IMR-90 (cell line): ENCODE measurements around the gene ADAMTS6. TPM values are rescaled to one million over a fixed set of nuclear protein-coding genes. Genes with fewer than 3 reads are reported as not detected.

ENCODE experiments used
- ATAC-seq: fragments of 200-7000 bp; cut with Tn5 transposase; 2 replicates; pipeline ENCODE4 v1.9.1; 2020; ENCODE audit warnings: low read depth, mild to moderate bottlenecking, moderate library complexity
- BruUV-seq: library from RNA; stranded (reverse); fragments of 400-500 nt; replicated peaks from 2 replicates; lab custom pipeline; 2021; lab: Mats Ljungman, UMichigan
- CTCF ChIA-PET: fragments of 300-600 bp; formaldehyde crosslinking; extraction: SDS; loops from one replicate; lab custom pipeline; 2021; ENCODE audit warnings: antibody characterized with exemption; lab: Yijun Ruan, JAX
- POLR2A ChIA-PET: fragments of 300-600 bp; sonication (Branson Sonifier 250); formaldehyde crosslinking; loops from one replicate; lab custom pipeline; 2022; ENCODE audit warnings: antibody characterized with exemption; ENCODE audit not compliant: unreplicated experiment; lab: Charles Lee
- DNase-seq: peaks from one replicate; pipeline ENCODE4 v3.0.0; 2013
- H2AFZ ChIP-seq: replicated peaks from 2 replicates; pipeline ENCODE3; 2013; ENCODE audit warnings: low read length, mild to moderate bottlenecking; ENCODE audit not compliant: poor library complexity
- H2AK5ac ChIP-seq: 2 replicates; pipeline ENCODE4 v1.6.1; 2013; ENCODE audit warnings: low read depth, low read length, inconsistent platforms
- H2AK9ac ChIP-seq: replicated peaks from 2 replicates; pipeline ENCODE3; 2013; ENCODE audit warnings: mild to moderate bottlenecking, low read depth, low read length, moderate library complexity; ENCODE audit not compliant: poor library complexity
- H2BK120ac ChIP-seq: 2 replicates; pipeline ENCODE4 v1.6.1; 2013; ENCODE audit warnings: low read depth, low read length, inconsistent platforms
- H2BK15ac ChIP-seq: 3 replicates; pipeline ENCODE4 v1.6.1; 2013; ENCODE audit warnings: low read depth, low read length, inconsistent platforms
- H2BK20ac ChIP-seq: 2 replicates; pipeline ENCODE4 v1.6.1; 2013; ENCODE audit warnings: low read depth, mild to moderate bottlenecking, inconsistent platforms, low read length, moderate library complexity
- H2BK5ac ChIP-seq: 2 replicates; pipeline ENCODE4 v1.6.1; 2013; ENCODE audit warnings: mild to moderate bottlenecking, low read depth, low read length, inconsistent platforms; ENCODE audit not compliant: poor library complexity, severe bottlenecking
- H3K14ac ChIP-seq: replicated peaks from 2 replicates; pipeline ENCODE4 v1.6.1; 2013; ENCODE audit warnings: low read depth, low read length, inconsistent platforms
- H3K18ac ChIP-seq: 2 replicates; pipeline ENCODE4 v1.6.1; 2013; ENCODE audit warnings: low read depth, low read length, control low read depth
- H3K23ac ChIP-seq: 2 replicates; pipeline ENCODE4 v1.6.1; 2013; ENCODE audit warnings: low read depth, low read length, inconsistent platforms
- H3K27ac ChIP-seq: 2 replicates; pipeline ENCODE4 v1.5.1; 2013; ENCODE audit warnings: mild to moderate bottlenecking, control low read depth, low read length; ENCODE audit not compliant: insufficient read depth
- H3K27me3 ChIP-seq: 2 replicates; pipeline ENCODE4 v1.6.1; 2013; ENCODE audit warnings: low read length; ENCODE audit not compliant: control insufficient read depth, insufficient read depth
- H3K36me3 ChIP-seq: 2 replicates; pipeline ENCODE4 v1.6.1; 2013; ENCODE audit warnings: low read length, mixed read lengths; ENCODE audit not compliant: control insufficient read depth, insufficient read depth
- H3K4ac ChIP-seq: 2 replicates; pipeline ENCODE4 v1.6.1; 2013; ENCODE audit warnings: low read depth, low read length, inconsistent platforms
- H3K4me1 ChIP-seq: 2 replicates; pipeline ENCODE4 v1.6.1; 2013; ENCODE audit warnings: low read length, mixed read lengths; ENCODE audit not compliant: control insufficient read depth, insufficient read depth
- H3K4me2 ChIP-seq: 2 replicates; pipeline ENCODE4 v1.6.1; 2013; ENCODE audit warnings: low read depth, mild to moderate bottlenecking, control low read depth, low read length, moderate library complexity
- H3K4me3 ChIP-seq: 2 replicates; pipeline ENCODE4 v1.5.1; 2013; ENCODE audit warnings: low read depth, mild to moderate bottlenecking, control low read depth, low read length, moderate library complexity; ENCODE audit not compliant: insufficient read depth
- H3K56ac ChIP-seq: 2 replicates; pipeline ENCODE4 v1.6.1; 2013; ENCODE audit warnings: low read length, inconsistent platforms; ENCODE audit not compliant: insufficient read depth; ENCODE audit errors: extremely low read depth
- H3K79me1 ChIP-seq, 2 experiments: 2 replicates each; pipeline ENCODE4 v1.6.1; 2013; ENCODE audit warnings: low read length in 2 of 2, inconsistent platforms in 1 of 2, low read depth in 1 of 2
- H3K9ac ChIP-seq: 2 replicates; pipeline ENCODE4 v1.6.1; 2013; ENCODE audit warnings: low read depth, low read length, control low read depth
- H3K9me1 ChIP-seq: 2 replicates; pipeline ENCODE4 v1.6.1; 2013; ENCODE audit warnings: low read length, inconsistent platforms; ENCODE audit not compliant: insufficient read depth
- H3K9me3 ChIP-seq: 2 replicates; pipeline ENCODE4 v1.6.1; 2013; ENCODE audit warnings: low read length; ENCODE audit not compliant: control insufficient read depth, insufficient read depth
- H4K20me1 ChIP-seq: 2 replicates; pipeline ENCODE4 v1.6.1; 2013; ENCODE audit warnings: low read length, inconsistent platforms; ENCODE audit not compliant: insufficient read depth
- H4K5ac ChIP-seq: 2 replicates; pipeline ENCODE4 v1.6.1; 2013; ENCODE audit warnings: mild to moderate bottlenecking, low read depth, low read length, control low read depth
- H4K8ac ChIP-seq, 2 experiments: 2 replicates each; pipeline ENCODE4 v1.6.1; 2013; ENCODE audit warnings: low read depth in 2 of 2, low read length in 2 of 2, control low read depth in 1 of 2, inconsistent platforms in 1 of 2
- H4K91ac ChIP-seq: 2 replicates; pipeline ENCODE4 v1.6.1; 2013; ENCODE audit warnings: low read depth, low read length, inconsistent platforms; ENCODE audit not compliant: insufficient read depth
- BHLHE40 ChIP-seq: fragments of 150-350 bp; IDR thresholded peaks from 2 replicates; pipeline ENCODE4 v1.6.1; 2016; ENCODE audit warnings: mild to moderate bottlenecking, low read depth, low read length
- CEBPB ChIP-seq: IDR thresholded peaks from 2 replicates; pipeline ENCODE4 v1.6.1; 2012; ENCODE audit warnings: low read depth, low read length, improper control_type of control experiment
- CHD1 ChIP-seq: IDR thresholded peaks from 2 replicates; pipeline ENCODE4 v1.6.1; 2012; ENCODE audit warnings: low read depth, low read length, improper control_type of control experiment
- CTCF ChIP-seq: conservative IDR thresholded peaks from 2 replicates; pipeline ENCODE4 v1.5.1; 2012; ENCODE audit warnings: mild to moderate bottlenecking, low read depth, low read length, improper control_type of control experiment
- ELK1 ChIP-seq: fragments of 150-350 bp; IDR thresholded peaks from 2 replicates; pipeline ENCODE4 v1.6.1; 2016; ENCODE audit warnings: low read depth, mild to moderate bottlenecking, low read length, moderate library complexity, borderline replicate concordance
- FOS ChIP-seq: fragments of 150-350 bp; IDR thresholded peaks from 2 replicates; pipeline ENCODE4 v1.6.1; 2016; ENCODE audit warnings: low read depth, low read length
- MAFK ChIP-seq: IDR thresholded peaks from 2 replicates; pipeline ENCODE4 v1.6.1; 2012; ENCODE audit warnings: low read depth, low read length, improper control_type of control experiment
- MXI1 ChIP-seq: IDR thresholded peaks from 2 replicates; pipeline ENCODE4 v1.6.1; 2012; ENCODE audit warnings: low read depth, mild to moderate bottlenecking, low read length, moderate library complexity, borderline replicate concordance
- NFE2L2 ChIP-seq: fragments of 150-350 bp; IDR thresholded peaks from 2 replicates; pipeline ENCODE4 v1.6.1; 2016; ENCODE audit warnings: low read depth, mild to moderate bottlenecking, low read length
- POLR2A ChIP-seq: IDR thresholded peaks from 2 replicates; pipeline ENCODE4 v1.6.1; 2012; ENCODE audit warnings: mild to moderate bottlenecking, low read depth, low read length
- RAD21 ChIP-seq: IDR thresholded peaks from 2 replicates; pipeline ENCODE4 v1.6.1; 2012; ENCODE audit warnings: low read length, improper control_type of control experiment
- RCOR1 ChIP-seq: IDR thresholded peaks from 2 replicates; pipeline ENCODE4 v1.6.1; 2012; ENCODE audit warnings: mild to moderate bottlenecking, low read length, improper control_type of control experiment; ENCODE audit not compliant: insufficient replicate concordance
- SMC3 ChIP-seq: fragments of 150-350 bp; IDR thresholded peaks from 2 replicates; pipeline ENCODE4 v1.6.1; 2016; ENCODE audit warnings: low read depth, mild to moderate bottlenecking, antibody characterized with exemption, low read length, moderate library complexity
- USF2 ChIP-seq: fragments of 150-350 bp; IDR thresholded peaks from 2 replicates; pipeline ENCODE4 v1.6.1; 2017; ENCODE audit warnings: mild to moderate bottlenecking, antibody characterized with exemption, low read length, low read depth
- WGBS, 2 experiments: methylation state at CpG; one replicate each; pipeline versions ENCODE4 v1.1.5 to v1.1.7; 2013; ENCODE audit warnings: missing lambda C conversion rate in 2 of 2; ENCODE audit not compliant: insufficient read length in 1 of 2; ENCODE audit errors: extremely low coverage in 2 of 2; 5-methylcytosine and 5-hydroxymethylcytosine counted together
- dilution Hi-C: fragments of 300-500 bp; cut with HindIII; formaldehyde crosslinking; loops from one replicate; pipeline ENCODE4 v1.14.3; 2018; ENCODE audit warnings: low sequenced_read_pairs; ENCODE audit not compliant: unreplicated experiment
- in situ Hi-C: fragments of 300-500 bp; cut with MboI; formaldehyde crosslinking; loops from 3 replicates; pipeline ENCODE4 v1.14.3; 2019; ENCODE audit warnings: low sequenced_read_pairs, inconsistent platforms, mixed read lengths
- intact Hi-C: fragments of 100-400 bp; cut with micrococcal nuclease; formaldehyde crosslinking; loops from 2 replicates; pipeline ENCODE4 v1.10.0; 2022
- polyA plus RNA-seq, 3 experiments: library from polyadenylated mRNA; depleted of rRNA; stranded (reverse); fragments of >200 nt; gene quantifications; 2 replicates each; pipeline ENCODE4 v1.2.3, GENCODE V29; 2012; ENCODE audit warnings: low replicate concordance in 1 of 3
- total RNA-seq: library from RNA; depleted of rRNA; stranded (reverse); fragments of >200 nt; gene quantifications from 2 replicates; pipeline ENCODE4 v1.2.3, GENCODE V29; 2012

The ADAMTS6 gene
- total and polyA plus RNA-seq, 2 of the 4 experiments (the other 2 are of a cell fraction): 23.9 to 173 TPM

- no peaks in the 10 kb centered on the region; the same call in 1 of the 2 replicates for H3K4me1 ChIP-seq
- H3K9me1 ChIP-seq: no peaks in the 10 kb centered on the region
- H3K18ac ChIP-seq: no peak overlapping the region
- no peaks in the 10 kb centered on the region for H3K9me3 ChIP-seq
- ATAC-seq: no peak
- H3K4me2 ChIP-seq: no peak overlapping the region
- TF ChIP-seq USF2 (no peak), SMC3 (no peak), MXI1 (no peak), NFE2L2 (no peak), POLR2A (no peak), MAFK (no peak), BHLHE40 (no peak), RAD21 (no peak), RCOR1 (no peak), ELK1 (no peak), CTCF (no peak), FOS (no peak), CHD1 (no peak), CEBPB (no peak)
- no peak overlapping the region for H2AFZ ChIP-seq
- no peak overlapping the region for H3K56ac ChIP-seq
- WGBS, 2 experiments: 33% methylated on average over 3 of the region's 6 CpGs; no CpG with 5 or more reads in 1 of the 2 experiments
- ChIA-PET POLR2A (no interaction called here), CTCF (interaction anchor here (1.2 kb wide), 1 partner anchor 10 kb away, joined by 3 read pairs; no protein-coding TSS in a partner anchor)
- no peak overlapping the region for H2BK20ac ChIP-seq
- H3K4me3 ChIP-seq: no peak overlapping the region
- no TSS peak for BruUV-seq
- H3K27me3 ChIP-seq: no peaks in the 10 kb centered on the region
- DNase-seq: no peak
- H3K27ac ChIP-seq: no peak overlapping the region
- H4K5ac ChIP-seq: no peak overlapping the region
- no peak overlapping the region for H2BK15ac ChIP-seq
- intact Hi-C loops: no loop called here
- in situ Hi-C loops: no loop called here
- dilution Hi-C loops: no loop called here
- H3K79me1 ChIP-seq: no peaks in the 10 kb centered on the region
- no peak overlapping the region for H2BK120ac ChIP-seq
- no peak overlapping the region for H3K9ac ChIP-seq
- H3K23ac ChIP-seq: no peak overlapping the region
- H4K20me1 ChIP-seq: no peaks in the 10 kb centered on the region
- H3K36me3 ChIP-seq: no peaks in the 10 kb centered on the region; the same call in 1 of the 2 replicates
- no peak overlapping the region for H4K8ac ChIP-seq
- no peak overlapping the region for H3K4ac ChIP-seq
- H2AK9ac ChIP-seq: no peak overlapping the region
- no peak overlapping the region for H3K14ac ChIP-seq
- H4K91ac ChIP-seq: no peak overlapping the region
- H2BK5ac ChIP-seq: no peak overlapping the region
- no peak overlapping the region for H2AK5ac ChIP-seq
Observed at GRCh38 chr5:65252977-65253376, 228.7 kb downstream of the ADAMTS6 start.
